KOPT-K1 (cell line): ENCODE results near the gene PPL.

ENCODE experiments used
- H3K27ac ChIP-seq: fragments of 200-600 bp; sonication (generic); 2 replicates; pipeline ENCODE4 v1.5.1; 2016; ENCODE audit warnings: antibody characterized with exemption, mild to moderate bottlenecking, low read depth, low read length; ENCODE audit not compliant: poor library complexity, severe bottlenecking
- H3K36me3 ChIP-seq: fragments of 200-600 bp; sonication (generic); 2 replicates; pipeline ENCODE4 v1.5.1; 2017; ENCODE audit warnings: antibody characterized with exemption, mild to moderate bottlenecking, low read length, moderate library complexity; ENCODE audit not compliant: insufficient read depth
- H3K9me3 ChIP-seq: fragments of 200-600 bp; sonication (generic); 2 replicates; pipeline ENCODE4 v1.5.1; 2017; ENCODE audit warnings: antibody characterized with exemption, low read length, mild to moderate bottlenecking; ENCODE audit not compliant: insufficient read depth, poor library complexity, severe bottlenecking

The PPL gene

DNA sequence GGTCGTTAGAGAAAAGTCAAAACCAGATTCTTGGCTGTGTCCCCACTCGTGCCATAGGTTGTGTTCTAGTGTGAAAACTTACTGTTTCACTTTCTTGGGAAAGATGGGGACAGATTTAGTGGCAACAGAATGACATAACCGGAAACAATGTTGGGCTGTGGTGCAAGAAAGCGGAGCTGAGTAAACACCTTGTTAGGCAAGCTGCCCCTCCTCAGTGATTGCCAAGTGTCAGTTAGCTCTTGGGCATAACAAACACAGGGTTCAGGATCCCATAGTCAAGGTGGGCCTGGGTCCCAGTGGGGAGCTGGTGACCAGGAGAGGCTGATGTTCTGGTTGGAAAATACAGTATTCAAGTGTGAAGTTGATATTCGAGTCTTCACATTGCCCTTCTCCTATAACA lies 74.3 kb downstream of the PPL start:
- Histone ChIP-seq H3K36me3 (peaks cover 87% of the 10 kb centered on the region), H3K27ac (no peak overlapping the region), H3K9me3 (no peaks in the 10 kb centered on the region)

DNA sequence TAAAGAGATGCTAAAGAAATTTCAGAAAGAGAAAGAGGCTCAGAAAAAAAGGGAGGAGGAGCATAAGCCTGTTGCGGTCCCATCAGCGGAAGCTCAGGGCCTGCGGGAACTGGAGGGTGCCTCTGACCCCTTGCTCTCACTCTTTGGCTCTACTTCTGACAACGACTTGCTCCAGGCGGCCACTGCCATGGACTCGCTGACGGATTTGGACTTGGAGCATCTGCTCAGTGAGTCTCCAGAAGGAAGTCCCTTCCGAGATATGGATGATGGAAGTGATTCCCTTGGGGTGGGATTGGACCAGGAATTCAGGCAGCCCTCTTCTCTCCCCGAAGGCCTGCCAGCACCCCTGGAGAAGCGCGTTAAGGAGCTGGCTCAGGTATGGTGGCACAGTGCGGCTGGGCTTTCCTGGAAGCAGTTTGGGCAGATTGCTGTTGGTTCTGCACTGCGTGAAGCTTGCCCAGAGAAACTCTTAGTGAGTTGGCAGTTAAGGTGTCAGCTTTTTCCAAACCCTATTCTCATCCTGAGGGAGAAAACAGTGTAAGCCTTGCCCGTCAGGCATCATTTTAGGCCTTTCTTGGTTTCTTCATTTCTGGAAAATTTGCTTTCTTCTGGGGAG lies 76.1 kb downstream of the PPL start:
- Histone ChIP-seq H3K36me3 (peaks cover 90% of the 10 kb centered on the region), H3K27ac (no peak overlapping the region), H3K9me3 (no peaks in the 10 kb centered on the region)

DNA sequence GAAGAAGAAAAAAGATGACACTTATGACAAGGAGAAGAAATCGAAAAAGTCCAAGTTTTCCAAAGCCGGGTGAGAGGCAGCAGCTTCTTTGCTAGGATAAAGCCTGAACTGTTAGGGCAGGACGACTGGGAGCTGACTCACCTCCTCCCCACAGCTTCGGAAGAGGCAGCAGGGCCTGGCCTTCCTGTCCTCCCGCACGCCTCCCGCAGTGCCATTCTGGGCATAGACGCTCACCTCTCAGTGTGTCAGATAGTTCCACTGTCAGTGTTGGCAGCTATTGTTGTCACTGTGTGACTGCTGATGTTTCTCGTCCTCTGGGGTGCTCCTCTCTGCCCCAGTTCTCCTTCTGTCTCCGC lies 77.1 kb downstream of the PPL start:
- Histone ChIP-seq H3K9me3 (no peaks in the 10 kb centered on the region), H3K27ac (no peak overlapping the region), H3K36me3 (peaks cover 99% of the 10 kb centered on the region)

DNA sequence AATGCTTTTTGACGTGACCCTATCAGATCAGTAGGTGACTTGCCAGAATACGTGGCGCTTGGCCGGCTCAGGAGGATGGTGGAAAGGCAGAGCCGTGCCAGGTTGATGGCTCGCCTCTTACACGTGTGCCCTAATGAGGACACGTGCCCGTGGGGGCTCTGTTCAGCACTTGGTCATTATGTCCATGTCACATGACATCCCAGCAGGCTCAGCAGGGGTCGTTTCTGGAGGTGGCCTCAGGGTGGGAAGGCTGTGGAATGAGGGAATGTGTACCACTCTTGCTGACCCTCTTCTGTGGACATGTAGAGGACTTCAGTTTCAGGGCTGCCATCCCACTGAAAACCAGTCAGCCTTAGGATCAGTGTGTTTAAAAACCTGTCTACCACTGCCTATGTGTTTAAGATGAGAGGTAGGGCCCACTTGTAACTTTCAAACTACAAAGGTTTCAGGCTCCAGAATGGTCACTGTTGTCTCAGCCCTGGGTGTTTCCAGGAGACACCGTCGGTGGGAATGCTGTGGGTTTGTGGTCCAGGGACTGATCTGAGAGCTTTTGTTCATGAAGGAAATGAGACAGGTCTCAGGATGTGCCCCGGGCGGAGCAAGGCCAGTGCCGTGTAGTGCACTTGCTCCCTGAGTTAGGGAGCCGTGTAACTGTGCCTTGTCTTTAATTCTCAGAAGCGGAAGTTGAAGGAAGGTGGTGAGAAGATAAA lies 77.6 kb downstream of the PPL start:
- peaks cover 99% of the 10 kb centered on the region for H3K36me3 ChIP-seq
- H3K9me3 ChIP-seq: no peaks in the 10 kb centered on the region
- no peak overlapping the region for H3K27ac ChIP-seq

DNA sequence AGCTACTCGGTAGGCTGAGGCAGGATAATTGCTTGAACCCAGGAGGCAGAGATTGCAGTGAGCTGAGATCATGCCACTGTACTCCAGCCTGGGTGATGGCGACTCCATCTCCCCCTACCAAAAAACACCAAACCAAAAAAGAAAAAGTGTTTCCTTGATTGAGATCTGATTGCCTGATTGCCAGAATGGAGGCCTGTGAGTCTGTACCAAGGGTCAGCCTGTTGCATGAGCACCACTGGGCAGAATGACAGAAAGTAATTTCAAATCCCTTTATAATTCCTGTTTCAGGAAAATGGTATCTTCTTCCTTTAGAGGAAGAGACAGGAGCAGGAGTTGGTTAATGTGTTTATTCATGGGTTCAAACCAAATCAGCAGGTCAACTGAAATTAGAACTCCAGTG lies 81.1 kb downstream of the PPL start:
- Histone ChIP-seq H3K36me3 (peaks cover 79% of the 10 kb centered on the region), H3K27ac (no peak overlapping the region), H3K9me3 (no peaks in the 10 kb centered on the region)

DNA sequence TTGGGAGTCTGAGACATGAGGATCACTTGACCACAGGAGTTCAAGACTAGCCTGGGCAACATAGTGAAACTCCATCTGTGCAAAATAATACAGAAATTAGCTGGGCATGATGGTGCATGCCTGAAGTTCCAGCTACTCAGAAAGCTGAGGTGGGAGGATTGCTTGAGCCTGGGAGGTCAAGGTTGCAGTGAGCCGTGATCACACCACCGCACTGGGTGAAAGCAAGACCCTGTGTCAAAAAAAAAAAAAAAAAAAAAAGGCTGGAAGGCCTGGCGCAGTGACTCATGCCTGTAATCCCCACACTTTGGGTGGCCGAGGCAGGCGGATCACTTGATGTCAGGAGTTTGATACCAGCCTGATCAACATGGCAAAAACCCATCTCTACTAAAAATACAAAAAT lies 81.6 kb downstream of the PPL start:
- Histone ChIP-seq H3K27ac (no peak overlapping the region), H3K36me3 (peaks cover 75% of the 10 kb centered on the region), H3K9me3 (no peaks in the 10 kb centered on the region)

DNA sequence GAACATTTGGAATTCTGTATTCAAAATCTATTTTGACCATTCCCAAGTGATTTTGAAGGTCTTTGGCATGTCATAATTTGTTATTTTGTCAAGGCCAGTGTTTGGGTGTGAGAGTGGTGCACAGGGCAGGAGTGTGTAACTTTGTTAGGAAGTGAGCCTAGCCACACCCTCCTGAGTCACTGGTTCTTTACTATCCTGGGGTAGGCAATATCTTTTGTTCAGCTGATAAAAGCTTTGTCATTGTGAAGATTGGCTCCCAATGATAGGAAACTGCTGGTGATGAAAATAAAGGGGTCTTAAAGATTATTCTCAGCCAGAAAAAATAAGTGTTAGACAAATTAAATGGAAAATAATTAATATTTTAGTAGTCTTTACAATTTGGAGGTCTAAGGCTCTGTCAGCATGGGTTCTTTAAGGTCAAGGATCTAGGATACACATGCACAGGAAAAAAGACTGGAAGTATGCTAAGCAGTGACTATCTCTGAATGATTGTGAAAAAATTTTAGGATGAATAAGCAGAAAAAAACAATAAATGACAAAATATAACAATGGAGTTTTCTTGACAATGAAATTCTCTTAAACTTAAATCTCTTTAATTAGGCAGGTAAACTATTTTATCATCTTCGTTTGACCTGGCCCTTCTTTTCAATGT lies 84.6 kb downstream of the PPL start:
- Histone ChIP-seq H3K36me3 (peaks cover 45% of the 10 kb centered on the region), H3K9me3 (no peaks in the 10 kb centered on the region), H3K27ac (no peak overlapping the region)

DNA sequence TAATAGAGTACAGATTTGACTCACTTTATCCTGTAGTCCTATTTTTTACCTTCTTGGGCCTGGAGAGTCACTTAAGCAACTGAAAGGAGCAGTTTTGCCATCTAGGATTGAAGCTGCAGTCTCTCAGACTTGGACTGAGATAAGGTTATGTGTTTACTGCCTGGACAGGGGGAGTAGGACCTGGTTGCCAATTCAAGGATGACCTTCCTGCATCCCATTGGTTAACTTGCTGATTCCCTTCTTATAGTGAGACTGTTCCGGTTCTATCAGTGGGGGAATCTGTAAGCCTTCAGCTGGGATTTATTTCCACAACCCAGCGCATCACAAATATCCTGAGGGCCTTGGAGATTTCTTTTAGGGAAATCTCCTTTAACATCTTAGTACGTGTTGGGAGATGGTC lies 86.7 kb downstream of the PPL start:
- Histone ChIP-seq H3K36me3 (peaks cover 31% of the 10 kb centered on the region), H3K9me3 (no peaks in the 10 kb centered on the region), H3K27ac (no peak overlapping the region)

DNA sequence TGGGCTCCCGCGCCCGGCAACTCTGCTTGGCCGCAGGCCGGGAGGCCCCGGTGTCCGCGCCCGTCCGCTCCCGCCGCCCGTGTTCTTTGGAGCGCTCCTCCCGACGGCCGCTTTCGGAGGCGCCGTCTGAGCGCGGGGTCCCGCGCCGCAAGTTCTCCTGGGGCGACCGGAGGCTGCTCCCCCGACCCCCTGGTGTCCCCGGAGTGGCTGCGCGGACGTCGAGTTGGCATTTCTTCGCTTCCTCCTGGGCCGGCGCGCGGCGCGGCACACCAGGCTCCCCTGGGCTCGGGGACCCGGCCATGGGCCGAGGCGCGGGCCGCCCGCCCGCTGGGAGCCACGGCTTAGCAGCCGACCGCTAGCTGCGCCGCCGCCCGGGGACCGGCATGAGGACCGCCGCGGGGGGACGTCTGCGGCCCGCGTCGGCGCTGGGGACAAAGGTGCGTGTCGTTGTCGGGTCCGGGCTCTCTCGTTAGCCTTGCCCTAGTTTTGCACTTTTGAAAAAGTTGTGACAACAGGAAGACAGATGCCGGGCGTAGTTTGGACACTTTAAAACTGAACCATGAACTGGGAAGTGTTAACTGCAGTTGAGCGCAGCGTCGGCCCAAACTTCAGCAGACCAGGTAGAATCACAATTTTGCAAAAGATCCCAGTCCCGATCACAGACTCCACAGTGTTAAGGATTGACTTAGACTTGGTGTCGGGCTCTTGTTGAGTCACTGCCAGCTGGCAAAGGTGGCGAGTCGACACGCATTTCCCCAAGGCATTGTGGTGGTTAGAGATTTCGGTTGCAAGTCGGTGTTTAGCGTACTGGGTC lies 89.0 kb downstream of the PPL start:
- H3K9me3 ChIP-seq: no peaks in the 10 kb centered on the region
- H3K36me3 ChIP-seq: peaks cover 33% of the 10 kb centered on the region
- peak overlapping the region; percentile 85 for H3K27ac ChIP-seq

DNA sequence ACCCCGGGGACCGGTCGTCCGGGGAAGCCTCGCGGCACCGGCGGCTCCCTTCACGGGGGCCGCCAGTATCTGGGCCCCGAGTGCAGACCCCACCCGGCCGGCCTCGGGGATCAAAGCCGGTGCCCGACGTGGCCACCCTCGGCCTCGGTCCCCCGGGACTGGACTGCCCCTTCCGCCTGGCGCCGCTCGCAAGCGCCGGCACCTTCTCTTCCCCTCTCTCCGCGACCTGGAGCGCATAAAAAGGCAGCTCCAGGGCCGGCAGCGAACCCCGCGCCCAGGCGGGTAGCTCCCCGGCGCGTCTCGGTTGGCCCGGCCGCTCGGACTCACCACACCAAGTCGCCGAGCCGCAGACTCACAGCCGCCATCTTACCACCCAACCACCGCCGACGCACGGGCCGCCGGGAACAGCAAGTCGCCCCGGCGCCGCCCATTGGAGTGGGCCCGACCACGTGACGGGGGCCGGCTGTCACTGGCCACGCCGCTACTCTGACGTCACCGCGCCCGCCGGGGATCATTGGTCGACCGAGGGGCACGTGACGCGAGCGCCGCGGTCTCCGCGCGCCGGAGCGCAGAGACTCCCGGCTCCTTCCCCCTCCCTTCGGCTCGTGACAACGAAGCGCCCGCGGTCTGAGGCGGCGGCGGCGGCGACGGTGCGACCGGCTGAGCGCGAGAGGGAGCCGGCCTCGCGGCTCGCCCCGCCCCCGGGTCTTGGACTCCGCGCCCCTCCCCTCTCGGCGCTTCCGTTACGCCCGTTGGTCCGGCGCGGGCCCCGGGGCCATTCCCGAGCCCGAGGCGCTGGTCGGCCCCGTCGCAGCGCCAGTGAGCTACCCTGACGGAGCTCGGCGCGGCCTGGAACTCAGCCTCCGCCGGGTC lies 89.8 kb downstream of the PPL start, which contains the start of the genes GLYR1 and UBN1:
Gene GLYR1, minus strand, starts transcription at position 388 of the 873 bp plus-strand sequence. Its CDS starts 23 bp downstream, at position 365.
Gene UBN1, plus strand, starts transcription at position 581 of the 873 bp plus-strand sequence. CDS start 5,437 bp downstream, outside the sequence.
- H3K27ac ChIP-seq: peak within 1 kb of the TSS; percentile 85

DNA sequence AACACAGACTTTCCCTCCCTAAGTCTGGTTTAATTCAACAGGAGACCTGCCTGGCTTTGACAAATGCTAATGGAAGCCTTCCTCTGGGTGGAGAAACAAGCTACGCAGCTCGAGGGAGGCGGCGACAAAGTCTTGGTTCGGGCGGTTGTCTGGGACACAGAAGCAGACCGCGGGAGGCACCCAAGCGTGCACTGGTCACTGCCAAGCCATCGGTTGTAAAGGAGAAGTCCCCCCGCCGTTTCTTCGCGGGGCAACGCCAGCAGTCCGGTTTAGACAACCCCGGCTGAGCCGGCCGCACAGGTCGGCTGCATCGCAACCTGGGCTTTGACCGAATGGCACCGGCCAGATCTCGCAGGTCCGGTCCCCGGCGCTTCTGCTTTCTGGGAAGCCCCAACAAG lies 90.4 kb downstream of the PPL start:
- H3K27ac ChIP-seq: peak overlapping the region; percentile 85
- H3K9me3 ChIP-seq: no peaks in the 10 kb centered on the region
- H3K36me3 ChIP-seq: peaks cover 44% of the 10 kb centered on the region

More for the DNA sequence above, 89.8 kb downstream of the PPL start, which contains the start of the genes GLYR1 and UBN1:
- H3K36me3 ChIP-seq: peaks cover 37% of the 10 kb centered on the region
- H3K9me3 ChIP-seq: no peaks in the 10 kb centered on the region

DNA sequence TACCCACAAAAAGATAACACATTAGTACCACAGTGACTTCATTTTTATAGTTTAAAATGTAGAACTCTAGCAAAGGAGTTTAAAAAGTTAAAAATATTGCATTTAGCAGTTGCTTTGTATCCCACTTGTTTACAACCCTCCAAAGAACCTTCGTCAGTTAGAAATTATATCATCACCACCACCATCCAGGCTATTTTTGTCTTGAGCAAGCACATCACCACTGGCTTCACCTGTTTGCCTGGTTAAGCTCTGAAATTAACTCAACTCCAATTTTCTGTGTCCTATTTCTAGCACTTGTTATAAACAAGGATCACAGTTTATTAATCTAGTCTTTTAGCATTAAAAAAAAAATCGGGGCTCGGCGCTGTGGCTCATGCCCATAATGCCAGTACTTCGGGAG lies 96.0 kb downstream of the PPL start:
- H3K9me3 ChIP-seq: no peaks in the 10 kb centered on the region
- no peak overlapping the region for H3K27ac ChIP-seq
- H3K36me3 ChIP-seq: peaks cover 96% of the 10 kb centered on the region

DNA sequence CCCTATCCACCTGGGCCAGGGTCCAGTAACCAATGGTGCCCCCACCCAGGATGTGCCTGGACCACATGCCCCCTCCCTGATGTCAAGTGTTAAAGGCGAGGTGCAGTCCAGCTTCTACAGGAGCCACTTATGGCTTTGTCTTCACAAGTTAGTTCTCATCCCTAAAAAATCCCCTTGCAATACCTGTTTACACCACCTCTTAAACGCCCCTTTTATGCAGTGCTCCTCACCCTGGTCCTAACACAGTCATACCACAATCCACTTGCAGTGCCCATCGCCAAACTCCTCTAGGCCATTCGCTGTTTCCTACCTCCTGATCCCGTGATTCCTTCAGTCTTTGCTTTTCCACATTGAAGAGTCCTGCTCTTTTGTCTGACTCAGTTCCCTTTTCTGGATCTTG lies 97.0 kb downstream of the PPL start:
- no peaks in the 10 kb centered on the region for H3K9me3 ChIP-seq
- H3K36me3 ChIP-seq: peaks cover 97% of the 10 kb centered on the region
- H3K27ac ChIP-seq: no peak overlapping the region
